Aorta (tissue), 5 donors: ENCODE data around the gene PAM. TPM values are rescaled to one million over a fixed set of nuclear protein-coding genes. Genes with fewer than 3 reads are reported as not detected.

Experiments
- ATAC-seq: fragments of 200-7000 bp; cut with Tn5 transposase; one replicate; pipeline ENCODE4 v1.9.1; 2022; ENCODE audit warnings: moderate library complexity; ENCODE audit not compliant: low FRiP score
- DNase-seq, 2 donors: peaks; one replicate each; pipeline ENCODE4 v3.0.0-alpha.2; 2020
- H3K27ac ChIP-seq, 2 donors: one replicate each; pipeline ENCODE4 v1.5.1; 2013; ENCODE audit warnings: low read length in 2 of 2, mild to moderate bottlenecking in 2 of 2, moderate library complexity in 2 of 2, control low read depth in 1 of 2, inconsistent platforms in 1 of 2, low read depth in 1 of 2
- H3K27me3 ChIP-seq, 2 donors: one replicate each; pipeline ENCODE4 v1.6.1; 2013; ENCODE audit warnings: control low read depth in 1 of 2, low read length in 1 of 2, mild to moderate bottlenecking in 1 of 2, moderate library complexity in 1 of 2; ENCODE audit not compliant: insufficient read depth in 2 of 2, control insufficient read depth in 1 of 2
- H3K36me3 ChIP-seq, 2 donors: one replicate each; pipeline ENCODE4 v1.6.1; 2013; ENCODE audit warnings: control low read depth in 1 of 2, low read length in 1 of 2, mild to moderate bottlenecking in 1 of 2; ENCODE audit not compliant: insufficient read depth in 2 of 2, control insufficient read depth in 1 of 2
- H3K4me1 ChIP-seq, 2 donors: one replicate each; pipeline ENCODE4 v1.6.1; 2013; ENCODE audit warnings: low read length in 2 of 2, control low read depth in 1 of 2, mild to moderate bottlenecking in 1 of 2, moderate library complexity in 1 of 2; ENCODE audit not compliant: insufficient read depth in 2 of 2, control insufficient read depth in 1 of 2
- H3K4me3 ChIP-seq, 2 donors: one replicate each; pipeline ENCODE4 v1.5.1; 2013; ENCODE audit warnings: low read length in 2 of 2, control low read depth in 1 of 2, mild to moderate bottlenecking in 1 of 2
- H3K9me3 ChIP-seq: one replicate; pipeline ENCODE4 v1.6.1; 2013; ENCODE audit warnings: mild to moderate bottlenecking, low read length; ENCODE audit not compliant: control insufficient read depth
- WGBS, 2 donors: extraction: QIAGEN DNeasy Blood & Tissue Kit; methylation state at CpG; one replicate each; pipeline ENCODE4 v1.1.7; 2013; 5-methylcytosine and 5-hydroxymethylcytosine counted together
- intact Hi-C, 2 donors: fragments of 100-400 bp; cut with DNase I; formaldehyde crosslinking; loops; one replicate each; pipeline versions ENCODE4 v1.14.2 to v1.15.0; 2022
- polyA plus RNA-seq, 2 donors: library from polyadenylated mRNA; stranded (reverse); fragments of 200-250 nt; gene quantifications; one replicate each; pipeline ENCODE4 v1.2.3, GENCODE V29; 2013
- total RNA-seq, 2 donors: library from RNA; stranded (reverse); fragmentation: NEBNext Ultra II Directional; extraction: Animal tissue kit (Norgen Biotek cat#: 25700); gene quantifications; one replicate each; pipeline ENCODE4 v1.2.1, GENCODE V29; 2021
- donor health status: healthy with polysubstance abuse.
- donor health status: Bipolar disorder and iron deficiency.
- donor health status: DM: no; HTN: no; CAD: no.
- donor health status: DM: no; HTN: no; CAD: no.
- donor health status: DM: yes; HTN: yes; CAD: no.

PAM gene
- total and polyA plus RNA-seq, 4 donors = 382 to 787 (median 620) TPM

- 75 to 82% methylated on average over 3 of the region's 3 CpGs for WGBS, 2 donors
- no peak for ATAC-seq
- Histone ChIP-seq H3K36me3 (no peaks in the 10 kb centered on the region), H3K27me3 (no peaks in the 10 kb centered on the region), H3K9me3 (no peaks in the 10 kb centered on the region), H3K4me3 (no peak overlapping the region), H3K27ac (no peak overlapping the region), H3K4me1 (peaks cover 0 to 3% of the 10 kb centered on the region in 2 donors)
- intact Hi-C loops = loop anchor here in 1 of 2 donors (10.0 kb wide), 1 partner anchor 70 kb away; no protein-coding TSS in a partner anchor
- no peak for DNase-seq
Measured at GRCh38 chr5:102794677-102795331, 39.7 kb downstream of the PAM start.

GRCh38 chr5:102795526-102795925 lies 40.4 kb downstream of the PAM start:
- no peak for ATAC-seq
- Histone ChIP-seq H3K9me3 (no peaks in the 10 kb centered on the region), H3K27me3 (no peaks in the 10 kb centered on the region), H3K27ac (no peak overlapping the region), H3K36me3 (no peaks in the 10 kb centered on the region), H3K4me1 (peaks cover 0 to 4% of the 10 kb centered on the region in 2 donors), H3K4me3 (no peak overlapping the region)
- 22 to 35% methylated on average over 4 of the region's 4 CpGs for WGBS, 2 donors
- no peak for DNase-seq
- intact Hi-C loops = loop anchor here in 1 of 2 donors (10.0 kb wide), 1 partner anchor 69 kb away; no protein-coding TSS in a partner anchor

GRCh38 chr5:102796009-102796408 lies 40.9 kb downstream of the PAM start:
- Histone ChIP-seq H3K9me3 (no peaks in the 10 kb centered on the region), H3K4me3 (no peak overlapping the region), H3K36me3 (no peaks in the 10 kb centered on the region), H3K27ac (peak overlapping the region in 1 of 2 donors; percentile 40), H3K4me1 (peaks cover 0 to 6% of the 10 kb centered on the region in 2 donors), H3K27me3 (no peaks in the 10 kb centered on the region)
- no peak for DNase-seq
- ATAC-seq = no peak
- 83 to 88% methylated on average over 2 of the region's 2 CpGs for WGBS, 2 donors
- intact Hi-C loops = loop anchor here in 1 of 2 donors (10.0 kb wide), 1 partner anchor 69 kb away; no protein-coding TSS in a partner anchor

- DNase-seq = no peak
- intact Hi-C loops = loop anchor here in 1 of 2 donors (10.0 kb wide), 1 partner anchor 68 kb away; no protein-coding TSS in a partner anchor
- Histone ChIP-seq H3K9me3 (no peaks in the 10 kb centered on the region), H3K27me3 (no peaks in the 10 kb centered on the region), H3K27ac (no peak overlapping the region), H3K4me1 (peaks cover 0 to 6% of the 10 kb centered on the region in 2 donors), H3K4me3 (no peak overlapping the region), H3K36me3 (no peaks in the 10 kb centered on the region)
- ATAC-seq = no peak
- 83 to 86% methylated on average over 2 of the region's 2 CpGs for WGBS, 2 donors
Measured at GRCh38 chr5:102796498-102796897, 41.4 kb downstream of the PAM start.

- H3K9me3 ChIP-seq = no peaks in the 10 kb centered on the region
- H3K36me3 ChIP-seq = no peaks in the 10 kb centered on the region
- H3K4me1 ChIP-seq = peaks cover 0 to 6% of the 10 kb centered on the region in 2 donors
- intact Hi-C loops = loop anchor here in 1 of 2 donors (10.0 kb wide), 1 partner anchor 67 kb away; no protein-coding TSS in a partner anchor
- no peak for ATAC-seq
- H3K27ac ChIP-seq = no peak overlapping the region
- no peaks in the 10 kb centered on the region for H3K27me3 ChIP-seq
- 92 to 96% methylated on average over 1 of the region's 1 CpG for WGBS, 2 donors
- no peak for DNase-seq
- H3K4me3 ChIP-seq = no peak overlapping the region
Measured at GRCh38 chr5:102797322-102797884, 42.3 kb downstream of the PAM start.

- intact Hi-C loops = loop anchor here in 1 of 2 donors (10.0 kb wide), 1 partner anchor 67 kb away; no protein-coding TSS in a partner anchor
Measured at GRCh38 chr5:102798104-102798785, 43.1 kb downstream of the PAM start.

GRCh38 chr5:102799017-102799416 lies 43.9 kb downstream of the PAM start:
- Histone ChIP-seq H3K9me3 (no peaks in the 10 kb centered on the region), H3K36me3 (no peaks in the 10 kb centered on the region), H3K4me3 (no peak overlapping the region), H3K27ac (no peak overlapping the region), H3K4me1 (peaks cover 0 to 6% of the 10 kb centered on the region in 2 donors), H3K27me3 (no peaks in the 10 kb centered on the region)
- 0 to 6% methylated on average over 2 of the region's 2 CpGs for WGBS, 2 donors
- DNase-seq = no peak
- intact Hi-C loops = loop anchor here in 1 of 2 donors (10.0 kb wide), 1 partner anchor 66 kb away; no protein-coding TSS in a partner anchor
- no peak for ATAC-seq

More at GRCh38 chr5:102798104-102798785, 43.1 kb downstream of the PAM start:
- Histone ChIP-seq H3K9me3 (no peaks in the 10 kb centered on the region), H3K36me3 (no peaks in the 10 kb centered on the region), H3K4me3 (no peak overlapping the region), H3K27me3 (no peaks in the 10 kb centered on the region), H3K4me1 (peaks cover 0 to 6% of the 10 kb centered on the region in 2 donors), H3K27ac (no peak overlapping the region)
- DNase-seq (no peak), ATAC-seq (no peak)
- WGBS, 2 donors = 91 to 92% methylated on average over 5 of the region's 5 CpGs

GRCh38 chr5:102800427-102800826 lies 45.3 kb downstream of the PAM start:
- Histone ChIP-seq H3K36me3 (no peaks in the 10 kb centered on the region), H3K4me3 (no peak overlapping the region), H3K27ac (no peak overlapping the region), H3K9me3 (no peaks in the 10 kb centered on the region), H3K4me1 (peaks cover 0 to 3% of the 10 kb centered on the region in 2 donors), H3K27me3 (no peaks in the 10 kb centered on the region)
- WGBS, 2 donors = 88 to 91% methylated on average over 2 of the region's 2 CpGs
- intact Hi-C loops = no loop called here
- DNase-seq (no peak), ATAC-seq (no peak)
